C4-2B (cell line): ENCODE measurements around the gene DDTL.

Experiments used
- ZFX ChIP-seq: fragments of 450-650 bp; IDR thresholded peaks from 2 replicates; pipeline ENCODE4 v1.6.1; 2017
- TF ChIP-seq, protein P1 (sequence below): fragments of 450-650 bp; conservative IDR thresholded peaks from 2 replicates; pipeline ENCODE4 v1.5.1; 2017; ENCODE audit warnings: mild to moderate bottlenecking

DNA sequence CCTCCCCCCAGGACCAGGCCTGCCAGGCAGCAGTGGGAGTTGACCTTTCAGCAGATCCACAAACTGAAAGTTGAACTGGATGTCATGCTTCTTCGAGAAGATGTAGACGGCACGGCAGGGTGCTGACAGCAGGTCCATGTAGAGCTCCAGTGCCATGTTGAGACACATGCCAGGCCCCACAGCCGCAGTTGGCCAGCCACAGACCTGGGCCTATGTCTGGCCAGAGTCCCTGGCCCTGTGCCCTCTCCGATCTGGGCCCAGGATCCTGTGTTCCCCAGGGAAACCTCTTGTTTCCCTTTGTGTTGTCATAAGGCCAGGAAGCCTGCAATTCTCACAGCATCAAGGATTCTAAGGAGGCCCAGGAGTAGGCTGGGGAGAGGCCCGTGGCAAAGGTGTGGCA lies 38.5 kb downstream of the DDTL start, which contains the start of gene GSTT4:
- TF ChIP-seq, protein P1, sequence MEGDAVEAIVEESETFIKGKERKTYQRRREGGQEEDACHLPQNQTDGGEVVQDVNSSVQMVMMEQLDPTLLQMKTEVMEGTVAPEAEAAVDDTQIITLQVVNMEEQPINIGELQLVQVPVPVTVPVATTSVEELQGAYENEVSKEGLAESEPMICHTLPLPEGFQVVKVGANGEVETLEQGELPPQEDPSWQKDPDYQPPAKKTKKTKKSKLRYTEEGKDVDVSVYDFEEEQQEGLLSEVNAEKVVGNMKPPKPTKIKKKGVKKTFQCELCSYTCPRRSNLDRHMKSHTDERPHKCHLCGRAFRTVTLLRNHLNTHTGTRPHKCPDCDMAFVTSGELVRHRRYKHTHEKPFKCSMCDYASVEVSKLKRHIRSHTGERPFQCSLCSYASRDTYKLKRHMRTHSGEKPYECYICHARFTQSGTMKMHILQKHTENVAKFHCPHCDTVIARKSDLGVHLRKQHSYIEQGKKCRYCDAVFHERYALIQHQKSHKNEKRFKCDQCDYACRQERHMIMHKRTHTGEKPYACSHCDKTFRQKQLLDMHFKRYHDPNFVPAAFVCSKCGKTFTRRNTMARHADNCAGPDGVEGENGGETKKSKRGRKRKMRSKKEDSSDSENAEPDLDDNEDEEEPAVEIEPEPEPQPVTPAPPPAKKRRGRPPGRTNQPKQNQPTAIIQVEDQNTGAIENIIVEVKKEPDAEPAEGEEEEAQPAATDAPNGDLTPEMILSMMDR = no peak
- TF ChIP-seq ZFX = peak; percentile 62; the same call in 1 of the 2 replicates
